HG03460 (cell line): Measurements from ENCODE around the gene LDLRAP1.
"Not testable (repeated sequence)": the region's sequence is repeated elsewhere in the genome, so short reads cannot be mapped to it uniquely, and the experiment has no call there.

Experiments
- ATAC-seq: cut with Tn5 transposase; IDR thresholded peaks from one replicate; pipeline ENCODE4 v1.9.1; 2021; ENCODE audit not compliant: unreplicated experiment

Gene LDLRAP1

GRCh38 chr1:25572708-25573590, 29.5 kb downstream of the LDLRAP1 start:
- ATAC-seq = no peak

DNA sequence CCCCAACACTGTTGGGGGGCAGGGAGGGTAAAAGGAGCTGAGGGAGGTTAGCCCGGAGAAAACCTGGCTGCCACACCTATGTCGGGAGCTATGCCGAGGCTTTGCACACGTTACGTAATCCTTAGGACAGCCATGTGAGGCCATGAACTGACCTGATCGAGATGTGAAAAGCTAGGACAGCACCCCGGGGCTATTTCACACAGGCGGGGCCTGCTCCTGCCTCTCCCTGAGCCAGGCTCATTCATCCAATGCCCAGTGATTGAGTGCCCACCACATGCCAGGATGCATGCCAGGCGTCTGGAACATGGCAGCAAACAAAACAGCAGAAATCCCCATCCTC, 30.2 kb downstream of the LDLRAP1 start:
- no peak for ATAC-seq

DNA sequence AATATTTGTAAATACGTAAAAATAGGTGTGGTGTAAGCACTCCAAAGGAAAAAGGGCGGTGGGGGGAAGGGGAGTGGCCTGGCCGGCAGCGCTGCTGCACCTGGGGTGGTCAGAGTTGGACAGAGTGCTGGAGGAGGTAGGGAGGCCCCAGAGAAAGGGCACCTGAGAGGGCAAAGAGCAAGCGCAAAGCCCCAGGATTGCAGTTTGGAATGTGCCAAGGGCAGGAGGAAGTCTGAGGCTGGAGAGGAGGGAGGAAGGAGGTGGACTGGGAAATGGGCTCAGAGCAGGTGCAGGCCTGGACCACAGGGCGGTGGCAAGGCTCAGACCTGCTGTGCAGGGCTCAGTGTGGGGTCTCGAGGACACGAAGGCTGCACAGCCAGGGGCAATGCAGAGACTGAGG, 30.6 kb downstream of the LDLRAP1 start:
- no peak for ATAC-seq

DNA sequence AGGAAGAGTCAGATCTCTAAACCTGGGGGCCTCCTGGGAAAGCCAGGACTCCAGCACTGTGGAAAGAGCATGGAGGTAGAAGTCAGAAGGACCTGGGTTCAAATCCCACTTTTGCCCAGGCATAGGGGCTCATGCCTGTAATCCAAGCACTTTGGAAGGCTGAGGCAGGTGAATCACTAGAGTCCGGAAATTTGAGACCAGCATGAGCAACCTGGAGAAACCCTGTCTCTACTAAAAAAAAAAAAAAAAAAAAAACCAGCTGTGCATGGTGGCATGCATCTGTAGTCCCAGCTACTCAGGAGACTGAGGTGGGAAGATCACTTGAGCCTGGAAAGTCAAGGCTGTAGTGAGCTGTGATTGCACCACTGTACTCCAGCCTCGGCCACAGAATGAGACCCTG, 31.8 kb downstream of the LDLRAP1 start:
- ATAC-seq = no peak

- ATAC-seq = no peak
Observed at GRCh38 chr1:25576459-25577133, 33.2 kb downstream of the LDLRAP1 start.

DNA sequence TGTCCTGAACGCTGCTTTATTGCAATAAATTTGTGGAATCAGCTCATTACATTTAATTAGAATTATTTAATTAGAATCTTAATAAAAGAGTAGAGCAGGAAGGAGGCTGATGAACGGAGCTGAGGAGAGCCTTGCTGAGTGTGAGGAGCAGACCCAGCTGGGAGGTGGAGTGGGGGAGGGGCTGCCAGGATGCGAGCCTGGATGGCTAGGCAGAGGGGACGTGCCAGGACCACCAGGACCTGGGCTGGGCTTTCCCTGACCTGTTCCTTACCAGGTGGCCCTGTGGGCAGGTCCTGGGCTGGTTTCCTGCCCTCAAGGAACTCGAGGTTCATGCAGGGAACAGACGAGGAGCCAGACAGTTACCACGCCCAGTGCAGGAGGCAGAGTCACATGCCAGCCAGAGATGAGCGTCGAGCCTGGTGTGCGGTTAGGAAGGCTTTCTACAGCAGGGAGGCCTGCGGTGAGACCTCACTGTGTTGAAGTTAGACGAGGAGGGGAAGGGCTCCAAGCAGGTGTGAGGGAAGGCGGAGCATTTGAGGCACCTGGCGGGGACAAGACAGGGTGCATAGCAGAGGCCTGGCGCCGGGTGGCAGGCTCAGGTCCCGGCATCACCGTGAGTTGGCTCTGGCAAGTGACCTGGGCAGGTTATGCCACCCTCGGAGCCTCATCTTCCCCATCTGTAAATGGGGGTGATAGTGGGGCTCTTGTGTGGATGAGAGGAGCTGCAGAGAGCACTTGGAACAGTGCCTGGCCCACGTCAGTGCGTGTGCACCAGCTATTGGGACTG, 33.9 kb downstream of the LDLRAP1 start:
- ATAC-seq = no peak

DNA sequence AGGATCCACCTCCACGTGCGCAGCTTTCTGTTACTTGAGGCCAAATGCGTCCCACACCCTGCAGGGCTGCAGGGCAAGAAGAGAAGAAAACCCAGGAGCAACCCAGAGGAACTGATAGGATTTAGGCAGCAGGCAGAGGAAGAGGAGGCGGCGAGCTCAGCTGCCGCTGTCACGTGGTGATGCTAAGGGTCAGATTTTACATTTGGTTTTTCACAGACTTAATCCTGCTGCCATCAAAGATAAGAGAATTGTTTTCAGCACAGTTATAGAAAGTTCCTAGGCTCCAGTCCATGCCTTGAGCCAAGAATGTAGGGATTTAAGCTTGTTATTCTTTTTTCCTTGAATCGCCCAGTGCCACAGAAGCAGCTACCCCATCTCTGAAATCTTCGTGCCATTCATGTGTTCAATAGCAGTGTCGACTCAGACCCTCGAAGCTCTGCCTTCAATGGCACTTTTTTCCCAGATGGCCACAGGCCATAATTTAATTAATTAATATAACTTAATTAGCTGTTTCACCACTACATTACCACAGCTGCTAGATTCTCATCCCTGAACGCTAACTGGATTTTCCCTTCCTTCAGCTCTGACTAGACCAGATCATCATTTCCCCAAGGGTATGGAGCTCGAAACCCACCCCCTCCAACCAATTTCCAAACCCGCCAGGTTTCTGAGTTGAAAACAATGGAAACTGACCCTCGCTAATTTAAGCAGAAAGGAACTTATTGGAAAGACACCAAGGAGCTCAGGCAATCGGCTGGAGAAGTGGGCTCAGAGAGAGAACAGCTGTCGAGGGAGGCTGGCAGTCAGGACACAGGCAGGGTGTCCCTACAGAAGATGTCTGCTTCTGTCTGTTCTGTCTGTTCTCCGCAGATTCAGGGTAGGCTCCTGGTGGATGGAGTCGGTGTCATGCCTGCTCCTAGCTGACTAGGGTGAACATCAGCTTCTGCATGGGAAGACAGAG, 36.2 kb downstream of the LDLRAP1 start:
- ATAC-seq = no peak

DNA sequence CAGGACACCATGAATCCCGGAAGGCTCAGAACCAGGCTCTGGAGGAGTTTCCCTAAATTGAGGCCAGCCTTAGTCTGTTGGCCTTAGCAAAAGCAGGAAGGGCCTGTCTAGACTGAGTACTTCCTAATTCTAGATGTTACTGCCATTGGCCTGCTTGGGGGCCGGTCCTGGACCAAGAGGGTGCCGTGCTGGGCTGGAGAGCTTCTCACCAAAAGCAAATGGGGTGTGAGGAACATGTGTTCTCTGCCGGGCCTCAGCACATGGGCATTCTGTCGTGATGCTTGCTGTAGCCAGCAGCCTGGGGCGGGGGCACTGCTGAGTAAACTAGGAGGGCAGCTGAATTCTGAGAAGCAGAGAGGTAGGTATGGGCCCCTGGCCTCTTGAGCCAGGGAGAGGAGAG, 37.5 kb downstream of the LDLRAP1 start:
- ATAC-seq = no peak

- no peak for ATAC-seq
Observed at GRCh38 chr1:25581764-25582163, 38.4 kb downstream of the LDLRAP1 start.

- no peak for ATAC-seq
Observed at GRCh38 chr1:25583519-25584370, 40.3 kb downstream of the LDLRAP1 start.

GRCh38 chr1:25586181-25586588, 42.8 kb downstream of the LDLRAP1 start:
- no peak for ATAC-seq

DNA sequence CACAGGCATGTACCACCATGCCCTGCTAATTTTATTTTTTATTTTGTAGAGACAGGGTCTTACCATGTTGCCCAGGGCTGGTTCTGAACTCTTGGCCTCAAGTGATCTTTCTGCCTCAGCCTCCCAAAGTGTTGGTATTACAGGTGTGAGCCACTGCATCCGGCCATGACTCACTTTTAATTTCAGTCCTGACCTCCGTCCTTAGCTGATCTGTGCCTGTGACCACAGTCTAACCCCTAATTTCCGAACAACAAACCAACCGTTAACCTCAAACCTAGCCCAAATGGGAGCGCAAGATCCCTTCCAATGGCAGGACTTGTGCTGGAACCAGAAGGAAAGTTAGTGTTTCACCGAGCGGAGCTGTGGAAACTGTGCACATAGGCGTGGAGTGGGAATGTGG, 43.9 kb downstream of the LDLRAP1 start:
- ATAC-seq = no peak

GRCh38 chr1:25588224-25588623, 44.8 kb downstream of the LDLRAP1 start:
- ATAC-seq = not testable (repeated sequence)

- ATAC-seq = not testable (repeated sequence)
Observed at GRCh38 chr1:25588786-25589185, 45.4 kb downstream of the LDLRAP1 start.

DNA sequence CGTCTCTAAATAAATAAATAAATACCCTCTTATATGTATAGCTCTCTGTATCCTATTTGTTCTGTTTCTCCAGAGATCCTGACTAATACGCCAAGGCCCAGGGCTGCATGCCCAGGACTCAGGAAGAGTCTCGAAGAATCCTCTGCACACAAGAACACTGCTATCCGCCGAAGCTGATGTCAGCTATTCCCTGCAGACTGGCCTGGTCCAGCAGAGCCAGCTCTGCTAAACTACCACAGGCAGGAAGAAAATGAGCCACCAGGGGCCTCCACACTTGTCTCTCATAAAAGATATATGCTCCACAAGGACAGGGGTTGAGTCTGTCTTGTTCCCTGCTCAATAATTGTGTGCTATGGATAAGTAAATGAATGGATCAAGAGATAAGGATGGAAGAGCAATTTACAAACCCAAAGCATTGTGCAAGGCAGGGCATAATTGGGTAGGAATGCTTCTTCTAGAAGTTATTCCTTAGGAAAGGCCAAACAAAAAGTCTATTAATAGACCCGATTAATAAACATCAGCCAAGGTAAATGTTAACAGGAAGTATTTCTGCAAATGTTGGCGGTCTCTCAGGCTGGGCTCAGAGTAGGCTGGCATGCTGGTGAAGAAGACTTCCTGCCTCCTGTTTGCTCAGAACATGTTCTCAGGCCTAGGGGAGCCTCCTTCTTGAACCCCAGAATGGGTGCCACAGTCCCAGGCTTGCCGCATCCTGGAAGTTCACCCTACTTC, 46.9 kb downstream of the LDLRAP1 start:
- no peak for ATAC-seq

DNA sequence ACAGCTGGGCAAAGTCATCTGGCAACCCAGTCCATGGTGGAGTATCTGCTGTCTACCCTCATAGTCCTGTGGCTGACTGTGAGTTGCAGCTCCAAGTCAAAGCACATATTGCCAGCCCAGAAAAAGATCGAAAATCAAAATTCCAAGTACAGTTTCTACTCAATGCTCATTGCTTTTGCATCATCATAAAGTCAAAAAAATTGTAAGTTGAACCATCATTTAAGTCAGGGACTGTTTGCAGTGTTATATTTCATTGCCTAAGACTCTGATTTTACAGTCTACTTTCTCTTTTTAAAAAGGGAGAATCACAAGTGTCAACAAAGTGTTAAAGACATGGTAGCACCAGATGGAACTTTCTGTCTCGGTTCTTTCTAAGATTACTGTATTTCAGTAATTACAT, 50.5 kb downstream of the LDLRAP1 start:
- ATAC-seq = no peak

DNA sequence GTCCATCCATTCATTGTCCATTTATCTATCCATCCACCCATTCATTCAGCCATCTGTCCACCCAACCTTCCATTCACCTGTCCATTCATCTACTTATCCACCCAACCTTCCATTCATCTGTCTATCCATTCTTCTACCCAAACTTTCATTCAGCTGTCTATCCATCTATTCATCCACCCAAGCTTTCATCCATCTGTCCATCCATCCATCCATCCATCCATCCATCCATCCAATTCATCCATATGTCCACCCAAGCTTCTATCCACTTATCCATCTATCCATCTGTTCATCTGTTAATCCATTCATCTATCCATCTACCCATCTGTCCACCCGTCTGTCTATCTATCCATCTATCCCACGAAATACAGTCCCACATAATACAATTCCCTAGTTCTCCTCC, 51.6 kb downstream of the LDLRAP1 start:
- no peak for ATAC-seq

DNA sequence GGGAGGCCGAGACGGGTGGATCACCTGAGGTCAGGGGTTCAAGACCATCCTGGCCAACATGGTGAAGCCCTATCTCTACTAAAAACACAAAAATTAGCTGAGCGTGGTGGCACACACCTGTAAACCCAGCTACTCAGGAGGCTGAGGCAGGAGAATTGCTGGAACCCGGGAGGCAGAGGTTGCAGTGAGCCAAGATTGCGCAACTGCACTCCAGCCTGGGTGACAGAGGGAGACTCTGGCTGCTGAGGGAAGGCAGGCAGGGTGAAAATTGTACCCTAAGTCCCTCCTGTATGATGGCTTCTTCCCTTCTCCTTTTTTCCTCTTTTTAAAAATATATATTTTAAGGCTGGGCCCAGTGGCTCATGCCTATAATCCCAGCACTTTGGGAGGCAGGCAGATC, 53.2 kb downstream of the LDLRAP1 start:
- ATAC-seq = not testable (repeated sequence)

- ATAC-seq = no peak
Observed at GRCh38 chr1:25598879-25599278, 55.5 kb downstream of the LDLRAP1 start.
